ENCODE measurements around the gene PNPLA2. TPM values are rescaled to one million over a fixed set of nuclear protein-coding genes. Genes with fewer than 3 reads are reported as not detected.

Gene PNPLA2
- total and polyA plus RNA-seq, 2 of the 8 experiments (the other 6 are each of a cell fraction or from before 2014, with no cell fraction given): 30.9 to 62.1 TPM

- Histone ChIP-seq H3K36me3 (ENCODE audit: control insufficient read depth in 2 of 4, insufficient read depth in 4 of 4, low read length in 3 of 4) (peaks cover 0 to 10% (median 1%) of the 10 kb centered on the region in 4 experiments; a peak in 1 of 8 replicates), H3K4me1 (replicated peaks in 1 of 4; ENCODE audit: control insufficient read depth in 3 of 4, insufficient read depth in 4 of 4, low read length in 3 of 4) (peaks cover 0 to 27% (median 22%) of the 10 kb centered on the region in 4 experiments; a peak in 6 of 7 replicates), H3K14ac (ENCODE audit: insufficient read length) (no peak overlapping the region), H3K9ac (replicated peaks in 1 of 4; ENCODE audit: extremely low read depth in 1 of 4, low read depth in 3 of 4, low read length in 3 of 4) (no peak overlapping the region), H3K79me2 (ENCODE audit: control insufficient read depth in 1 of 2, insufficient read depth in 2 of 2, low read length in 2 of 2) (peaks cover 0 to 5% of the 10 kb centered on the region in 2 experiments; a peak in 1 of 4 replicates), H3K18ac (ENCODE audit: extremely low read depth, low read length) (no peak overlapping the region), H3K23ac (ENCODE audit: insufficient read length) (no peak overlapping the region), H4K91ac (replicated peaks; ENCODE audit: insufficient read length, low read length) (no peak overlapping the region), H3K4ac (replicated peaks; ENCODE audit: insufficient read length, low read depth, low read length) (no peak overlapping the region), H3K4me2 (ENCODE audit: insufficient read depth in 1 of 2, low read depth in 2 of 2, low read length in 2 of 2) (no peak overlapping the region), H2BK12ac (ENCODE audit: low read depth, low read length) (no peak overlapping the region), H3K79me1 (ENCODE audit: low read depth, low read length) (peaks cover 8% of the 10 kb centered on the region), H3K4me3 (ENCODE audit: extremely low read depth in 1 of 4, insufficient read depth in 2 of 4, low read depth in 3 of 4, low read length in 4 of 4) (no peak overlapping the region), H2AFZ (ENCODE audit: low read length) (no peak overlapping the region), H2BK20ac (ENCODE audit: low read length) (no peak overlapping the region), H3K9me3 (ENCODE audit: insufficient read depth in 2 of 2, low read depth in 1 of 2, low read length in 1 of 2) (no peaks in the 10 kb centered on the region), H3K27ac (ENCODE audit: low read depth, low read length) (no peak overlapping the region), H3K56ac (replicated peaks; ENCODE audit: insufficient read length, low read depth, low read length) (no peak overlapping the region), H2AK5ac (ENCODE audit: low read depth, low read length) (no peak overlapping the region), H3K23me2 (ENCODE audit: low read depth, low read length) (peaks cover 14% of the 10 kb centered on the region; the same call in 1 of the 2 replicates), H2BK5ac (ENCODE audit: low read depth, low read length) (no peak overlapping the region), H4K5ac (ENCODE audit: insufficient read length, low read depth, low read length) (no peak overlapping the region), H4K8ac (ENCODE audit: extremely low read depth, insufficient read depth, low read length) (no peak overlapping the region; the same call in 1 of the 2 replicates), H2BK120ac (replicated peaks; ENCODE audit: low read depth, low read length) (no peak overlapping the region), H2BK15ac (ENCODE audit: low read length) (no peak overlapping the region), H4K20me1 (replicated peaks in 1 of 2; ENCODE audit: control insufficient read depth in 1 of 2, insufficient read depth in 2 of 2, low read length in 2 of 2) (peaks cover 0 to 14% of the 10 kb centered on the region in 2 experiments), H3K27me3 (replicated peaks in 1 of 4; ENCODE audit: control insufficient read depth in 3 of 4, extremely low read depth in 1 of 4, insufficient read depth in 3 of 4, low read length in 3 of 4) (peaks cover 0 to 17% (median 9%) of the 10 kb centered on the region in 4 experiments; a peak in 5 of 7 replicates)
- DNase-seq (ENCODE audit: low read depth in 1 of 2, low spot score in 2 of 2) (no peak), FAIRE-seq (no peak)
- WGBS, 2 experiments (ENCODE audit: extremely low coverage in 1 of 2, insufficient coverage in 1 of 2, insufficient read length in 1 of 2, insufficient replicate concordance in 2 of 2, low coverage in 1 of 2, low lambda C conversion rate in 2 of 2, missing lambda C conversion rate in 1 of 2): 95% methylated on average over 31 of the region's 59 CpGs; no CpG with 5 or more reads in 1 of the 2 experiments
- POLR2A ChIA-PET (ENCODE audit: partially characterized antibody): interaction anchor here (1.4 to 53.0 kb wide), 3 partner anchors 6 to 27 kb away, joined by 5 to 1917 read pairs (median 1917); partner anchors contain the start of genes CD151, CEND1, CRACR2B and PIDD1
- CTCF ChIA-PET (ENCODE audit: partially characterized antibody): interaction anchor here (1.0 to 1.4 kb wide), 3 partner anchors 13 to 33 kb away, joined by 3 to 4 read pairs (median 4); no protein-coding TSS in a partner anchor
- TF ChIP-seq ATF3 (IDR thresholded peaks at IDR 0.05; ENCODE audit: insufficient read depth, low read depth, low read length) (no peak), SP2 (IDR thresholded peaks at IDR 0.05; ENCODE audit: low read length) (no peak), KDM1A (IDR thresholded peaks at IDR 0.05; ENCODE audit: borderline replicate concordance, low read length) (no peak), ATF2 (IDR thresholded peaks at IDR 0.05; ENCODE audit: low read length) (no peak), HDAC6 (IDR thresholded peaks at IDR 0.05; ENCODE audit: low read depth, low read length) (no peak), RNF2 (IDR thresholded peaks at IDR 0.05; ENCODE audit: borderline replicate concordance, low read depth, low read length, missing control alignments, poor library complexity, severe bottlenecking) (no peak), NANOG (IDR thresholded peaks at IDR 0.05; ENCODE audit: insufficient read depth, low read depth, low read length, poor library complexity, severe bottlenecking) (no peak), KDM5A (IDR thresholded peaks at IDR 0.05; ENCODE audit: low read length) (no peak), CHD1 (IDR thresholded peaks at IDR 0.05; ENCODE audit: low read depth, low read length) (no peak)
Measured at GRCh38 chr11:824292-824880, 5.7 kb downstream of the PNPLA2 start.

Data from H1 (cell line).